ENCODE results near the gene CADM3. TPM values are rescaled to one million over a fixed set of nuclear protein-coding genes. Genes with fewer than 3 reads are reported as not detected.

CADM3 gene
- total RNA-seq, 1 experiment from 2014 or later = 1.7 TPM

DNA sequence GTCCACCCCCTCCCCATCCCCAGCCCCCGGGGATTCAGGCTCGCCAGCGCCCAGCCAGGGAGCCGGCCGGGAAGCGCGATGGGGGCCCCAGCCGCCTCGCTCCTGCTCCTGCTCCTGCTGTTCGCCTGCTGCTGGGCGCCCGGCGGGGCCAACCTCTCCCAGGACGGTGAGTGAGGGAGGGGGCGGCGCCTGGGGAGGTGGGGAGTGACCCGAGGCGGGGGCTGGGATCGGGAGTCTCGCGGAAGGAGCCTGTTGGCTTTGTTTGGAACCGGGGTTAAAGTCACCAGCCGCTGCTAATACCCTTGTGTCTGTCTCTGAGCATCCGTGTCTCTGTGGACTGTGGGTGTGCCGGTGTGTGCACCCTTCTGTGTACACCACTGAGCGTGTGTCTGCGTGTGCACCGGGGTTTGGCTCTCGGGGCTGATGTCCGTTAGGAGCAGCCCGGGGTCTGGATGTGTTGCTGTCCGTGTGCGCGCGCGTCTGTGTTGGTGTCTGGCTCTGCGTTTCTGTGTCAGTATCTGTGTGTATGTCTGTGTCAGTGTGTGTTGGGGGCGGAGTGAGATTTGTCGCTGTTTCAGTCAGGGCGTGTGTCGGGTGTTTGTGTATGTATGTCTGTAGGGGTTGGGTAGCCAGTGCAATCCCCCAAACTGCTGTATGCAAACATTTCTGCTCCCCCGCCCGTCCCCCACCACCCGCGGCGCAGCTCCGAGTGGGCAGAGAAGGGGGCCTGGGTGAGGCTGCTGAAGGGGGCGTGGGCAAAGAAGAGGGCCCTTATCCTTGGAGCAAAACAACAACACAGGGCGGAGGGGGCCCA, 480 bp downstream of the CADM3 start:
- in situ Hi-C loops (cut with HindIII; ENCODE audit: low pct_unique_long_range_greater_than_20kb, low sequenced_read_pairs) = no loop called here
- DNase-seq (ENCODE audit: low read depth, low spot score) = no peak

GRCh38 chr1:159172614-159173291, 1.3 kb downstream of the CADM3 start:
- in situ Hi-C loops (cut with HindIII; ENCODE audit: low pct_unique_long_range_greater_than_20kb, low sequenced_read_pairs) = no loop called here
- DNase-seq (ENCODE audit: low read depth, low spot score) = no peak

GRCh38 chr1:159173320-159173719, 1.9 kb downstream of the CADM3 start:
- no peak for DNase-seq (ENCODE audit: low read depth, low spot score)
- in situ Hi-C loops (cut with HindIII; ENCODE audit: low pct_unique_long_range_greater_than_20kb, low sequenced_read_pairs) = no loop called here

- peak; percentile 72 for DNase-seq (ENCODE audit: low read depth, low spot score)
- in situ Hi-C loops (cut with HindIII; ENCODE audit: low pct_unique_long_range_greater_than_20kb, low sequenced_read_pairs) = no loop called here
Measured at GRCh38 chr1:159175571-159175970, 4.2 kb downstream of the CADM3 start.

- in situ Hi-C loops (cut with HindIII; ENCODE audit: low pct_unique_long_range_greater_than_20kb, low sequenced_read_pairs) = no loop called here
- DNase-seq (ENCODE audit: low read depth, low spot score) = peak; percentile 60
Measured at GRCh38 chr1:159177272-159177907, 6.0 kb downstream of the CADM3 start.

GRCh38 chr1:159179906-159180305, 8.5 kb downstream of the CADM3 start:
- DNase-seq (ENCODE audit: low read depth, low spot score) = no peak
- in situ Hi-C loops (cut with HindIII; ENCODE audit: low pct_unique_long_range_greater_than_20kb, low sequenced_read_pairs) = no loop called here

DNA sequence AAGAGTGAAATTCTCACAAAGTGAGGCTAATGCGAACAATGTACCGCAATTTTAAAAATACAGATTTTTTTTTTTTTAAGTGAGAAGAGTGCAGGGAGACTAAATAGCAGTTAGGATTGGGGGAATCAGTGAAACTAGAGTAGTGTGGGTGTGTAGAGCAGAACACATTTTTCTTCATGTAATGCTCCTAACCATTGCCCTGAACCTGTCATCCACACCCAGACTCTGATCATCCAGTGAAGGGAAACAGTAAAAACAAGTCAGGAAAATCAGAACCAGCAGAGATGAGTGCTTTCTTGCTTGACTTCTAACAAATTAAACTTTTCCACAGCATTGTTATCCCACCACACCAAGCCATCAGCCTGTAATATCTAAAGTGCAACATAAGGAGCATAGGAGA, 9.1 kb downstream of the CADM3 start:
- in situ Hi-C loops (cut with HindIII; ENCODE audit: low pct_unique_long_range_greater_than_20kb, low sequenced_read_pairs) = no loop called here
- DNase-seq (ENCODE audit: low read depth, low spot score) = no peak

- in situ Hi-C loops (cut with HindIII; ENCODE audit: low pct_unique_long_range_greater_than_20kb, low sequenced_read_pairs) = no loop called here
- DNase-seq (ENCODE audit: low read depth, low spot score) = no peak
Measured at GRCh38 chr1:159181328-159182024, 10.1 kb downstream of the CADM3 start.

DNA sequence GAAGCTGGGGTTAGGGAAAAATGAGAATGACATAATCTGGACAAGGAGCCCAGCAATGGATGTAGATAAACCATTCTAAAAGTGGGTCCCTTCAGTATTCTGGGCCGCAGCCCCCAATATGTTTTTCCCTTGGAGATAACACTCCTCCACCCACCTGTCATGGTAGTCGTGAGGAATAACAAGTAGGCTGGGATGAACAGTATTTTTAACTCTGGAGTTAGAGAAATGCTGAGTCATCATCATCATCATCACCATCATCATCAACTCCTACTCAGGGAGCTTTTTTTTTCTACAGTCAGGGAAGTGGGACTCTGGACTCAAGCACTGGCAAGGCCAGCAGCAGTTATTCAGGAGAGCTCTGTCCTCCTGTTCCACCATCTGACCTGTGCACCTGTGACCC, 12.8 kb downstream of the CADM3 start:
- in situ Hi-C loops (cut with HindIII; ENCODE audit: low pct_unique_long_range_greater_than_20kb, low sequenced_read_pairs) = no loop called here
- DNase-seq (ENCODE audit: low read depth, low spot score) = no peak

- in situ Hi-C loops (cut with HindIII; ENCODE audit: low pct_unique_long_range_greater_than_20kb, low sequenced_read_pairs) = no loop called here
- no peak for DNase-seq (ENCODE audit: low read depth, low spot score)
Measured at GRCh38 chr1:159185121-159185520, 13.7 kb downstream of the CADM3 start.

GRCh38 chr1:159187033-159187432, 15.6 kb downstream of the CADM3 start:
- in situ Hi-C loops (cut with HindIII; ENCODE audit: low pct_unique_long_range_greater_than_20kb, low sequenced_read_pairs) = no loop called here
- DNase-seq (ENCODE audit: low read depth, low spot score) = no peak

DNA sequence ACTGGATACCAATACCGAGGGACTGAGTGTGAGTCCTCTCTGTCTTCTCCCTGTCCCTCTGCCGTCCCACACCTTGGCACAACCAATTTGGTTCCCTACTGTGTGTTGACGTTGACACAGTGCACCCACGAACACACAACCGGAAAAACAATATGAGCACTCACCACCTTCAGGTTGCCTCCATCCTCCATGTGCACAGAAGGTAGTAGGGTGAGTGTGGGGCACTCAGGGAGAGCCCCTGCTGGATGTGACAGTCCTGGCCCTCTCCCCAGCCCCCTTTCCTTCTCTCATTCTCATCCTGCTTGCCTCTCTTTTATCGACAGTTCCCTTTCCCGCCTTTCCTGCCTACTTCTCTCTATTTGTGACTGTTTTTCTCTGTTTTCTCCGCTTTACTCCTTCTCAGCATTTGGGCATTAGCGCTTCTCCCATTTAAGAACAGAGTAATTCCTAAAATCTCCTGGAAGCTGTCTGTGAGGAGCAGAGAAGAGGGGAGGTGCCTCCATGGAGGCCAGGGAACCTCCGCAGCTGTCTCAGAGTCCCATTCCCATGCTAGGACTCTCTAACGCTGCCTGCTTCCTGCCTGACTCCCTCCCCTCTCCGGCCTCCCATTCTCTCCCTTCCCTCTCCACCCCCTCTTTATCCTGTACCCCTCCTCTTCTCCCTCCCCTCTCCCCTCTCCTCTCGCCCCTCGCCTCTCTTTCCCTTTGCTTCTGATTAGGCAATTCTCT, 16.4 kb downstream of the CADM3 start:
- DNase-seq (ENCODE audit: low read depth, low spot score) = no peak
- in situ Hi-C loops (cut with HindIII; ENCODE audit: low pct_unique_long_range_greater_than_20kb, low sequenced_read_pairs) = no loop called here

GRCh38 chr1:159188375-159188788, 17.0 kb downstream of the CADM3 start:
- in situ Hi-C loops (cut with HindIII; ENCODE audit: low pct_unique_long_range_greater_than_20kb, low sequenced_read_pairs) = no loop called here

DNA sequence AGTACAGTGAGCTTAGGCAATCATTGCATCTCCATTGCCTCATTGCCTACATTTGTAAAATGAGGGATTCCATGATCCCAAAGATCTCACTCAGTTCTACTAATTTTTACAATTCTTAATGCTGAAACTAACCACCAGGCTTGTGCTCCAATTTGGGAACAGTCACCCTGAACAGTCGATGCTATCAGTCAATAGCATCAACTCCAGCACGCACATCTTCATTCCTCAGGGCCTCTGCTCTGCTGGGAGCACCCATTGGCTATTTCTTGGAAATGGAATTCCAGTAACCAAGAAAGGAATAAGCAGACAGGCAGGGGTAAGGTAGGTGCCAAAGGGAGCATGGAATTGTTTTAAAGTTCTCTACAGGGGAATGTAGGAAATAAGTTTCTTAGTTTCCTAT, 19.0 kb downstream of the CADM3 start:
- in situ Hi-C loops (cut with HindIII; ENCODE audit: low pct_unique_long_range_greater_than_20kb, low sequenced_read_pairs) = no loop called here
- DNase-seq (ENCODE audit: low read depth, low spot score) = no peak

More at GRCh38 chr1:159188375-159188788, 17.0 kb downstream of the CADM3 start:
- peak; percentile 62 for DNase-seq (ENCODE audit: low read depth, low spot score)

- in situ Hi-C loops (cut with HindIII; ENCODE audit: low pct_unique_long_range_greater_than_20kb, low sequenced_read_pairs) = no loop called here
- DNase-seq (ENCODE audit: low read depth, low spot score) = peak; percentile 22
Measured at GRCh38 chr1:159196543-159196942, 25.1 kb downstream of the CADM3 start.

DNA sequence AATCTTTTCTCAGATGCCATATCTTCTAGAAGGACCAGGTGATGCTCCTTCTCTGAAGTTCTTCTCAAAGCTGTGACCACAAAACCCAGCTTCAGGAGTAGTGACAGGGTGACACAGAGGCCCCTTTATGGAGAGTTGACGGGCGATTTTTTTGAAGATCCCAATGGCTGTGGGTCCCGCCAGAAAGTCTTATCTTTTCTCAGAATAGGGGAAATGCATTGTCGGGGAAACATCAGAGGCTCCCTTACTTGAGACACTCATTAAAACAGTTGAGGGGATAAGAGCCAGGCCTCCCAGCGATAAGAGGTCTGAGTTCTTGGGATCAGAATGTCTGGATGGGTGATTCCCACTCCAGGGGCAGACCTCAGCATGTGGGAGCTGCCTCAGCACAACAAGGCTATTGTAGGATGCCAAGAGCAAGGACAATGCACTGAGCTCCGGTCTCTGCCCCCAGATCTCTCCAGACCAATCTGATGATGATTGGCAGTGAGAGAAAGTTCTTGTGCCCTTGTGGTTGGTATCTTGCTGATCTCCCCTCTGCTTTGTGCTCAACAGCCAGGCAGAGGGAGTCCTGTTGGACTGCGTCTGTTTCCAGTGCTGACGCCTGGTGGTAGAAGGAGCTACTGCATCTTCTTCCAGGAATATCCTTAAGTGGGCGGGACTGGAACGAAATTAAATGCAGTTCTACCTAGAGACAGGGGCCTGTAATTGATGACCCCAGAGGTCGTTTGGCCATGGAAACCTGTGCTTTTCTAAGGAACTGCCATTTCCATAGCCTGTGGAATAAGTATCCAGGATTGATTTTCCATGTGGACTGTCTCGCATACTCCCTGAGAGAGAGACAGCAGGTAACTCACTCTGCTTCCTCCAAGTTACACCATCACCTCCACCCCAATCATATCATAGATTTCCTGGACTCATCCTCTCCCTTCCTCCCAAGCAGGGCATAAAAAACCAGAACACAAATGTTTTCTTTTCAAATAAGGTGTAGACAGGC, 26.4 kb downstream of the CADM3 start:
- in situ Hi-C loops (cut with HindIII; ENCODE audit: low pct_unique_long_range_greater_than_20kb, low sequenced_read_pairs) = no loop called here
- peak; percentile 86 for DNase-seq (ENCODE audit: low read depth, low spot score)

Data from SK-MEL-5 (cell line).